Ascending aorta (tissue), 2 donors: ENCODE data around the gene ARL5B. TPM values are rescaled to one million over a fixed set of nuclear protein-coding genes. Genes with fewer than 3 reads are reported as not detected.

Source experiments
- DNase-seq, 2 donors: peaks; one replicate each; pipeline ENCODE4 v3.0.0-alpha.2; 2019; ENCODE audit warnings: low spot score in 2 of 2
- H3K27ac ChIP-seq, 2 donors: fragments of 200-600 bp; sonication (generic); one replicate each; pipeline ENCODE4 v1.5.1; 2016 to 2017; ENCODE audit warnings: mild to moderate bottlenecking in 1 of 2
- H3K27me3 ChIP-seq: fragments of 200-600 bp; sonication (generic); one replicate; pipeline ENCODE4 v1.5.1; 2017
- H3K36me3 ChIP-seq, 2 donors: fragments of 200-600 bp; sonication (generic); one replicate each; pipeline ENCODE4 v1.5.1; 2016
- H3K4me1 ChIP-seq, 2 donors: fragments of 200-600 bp; sonication (generic); one replicate each; pipeline ENCODE4 v1.5.1; 2016 to 2017; ENCODE audit warnings: mild to moderate bottlenecking in 1 of 2
- H3K4me3 ChIP-seq, 2 donors: fragments of 200-600 bp; sonication (generic); one replicate each; pipeline ENCODE4 v1.5.1; 2016 to 2017; ENCODE audit warnings: mild to moderate bottlenecking in 1 of 2
- H3K9me3 ChIP-seq, 2 donors: fragments of 200-600 bp; sonication (generic); one replicate each; pipeline ENCODE4 v1.5.1; 2016
- intact Hi-C: fragments of 100-400 bp; cut with DNase I; formaldehyde crosslinking; loops from one replicate; pipeline ENCODE4 v1.15.1; 2023
- total RNA-seq: library from RNA; depleted of rRNA; stranded (reverse); fragments of >200 nt; gene quantifications from one replicate; pipeline ENCODE4 v1.1.0, GENCODE V29; 2016
- TF ChIP-seq, protein P1 (sequence below), 3 experiments: fragments of 200-600 bp in 2 of 3; fragments of 450-650 bp in 1 of 3; sonication (generic) in 2 of 3; IDR thresholded peaks; one replicate each; pipeline ENCODE4 v1.5.1; 2016 to 2019; ENCODE audit warnings: antibody characterized with exemption in 3 of 3, mild to moderate bottlenecking in 1 of 3, moderate library complexity in 1 of 3

ARL5B gene
- total RNA-seq, 1 donor from 2014 or later, result 8.3 TPM

DNA sequence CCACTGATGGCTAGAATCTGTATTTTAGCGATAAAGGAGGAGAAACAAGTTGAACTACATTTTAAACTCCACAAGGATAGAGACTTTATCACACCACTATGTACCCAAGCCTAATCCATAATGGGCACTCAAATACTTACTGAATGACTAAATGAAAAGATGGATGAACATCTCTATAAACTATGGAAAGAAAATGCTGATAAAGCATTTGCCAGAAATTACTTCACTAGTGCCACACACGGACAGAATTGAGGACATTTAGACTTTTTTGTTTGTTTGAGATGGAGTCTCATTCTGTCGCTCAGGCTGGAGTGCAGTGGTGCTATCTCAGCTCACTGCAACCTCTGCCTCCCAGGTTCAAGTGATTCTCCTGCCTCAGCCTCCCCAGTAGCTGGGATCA is 6.1 kb upstream of the ARL5B start:
- no peaks in the 10 kb centered on the region for H3K27me3 ChIP-seq
- H3K4me3 ChIP-seq, result no peak overlapping the region
- H3K4me1 ChIP-seq, result peaks cover 0 to 17% of the 10 kb centered on the region in 2 donors
- H3K27ac ChIP-seq, result no peak overlapping the region
- intact Hi-C loops, result loop anchor here (5.0 to 10.0 kb wide), 2 partner anchors 181 to 1838 kb away; partner anchors contain the start of gene RSU1
- DNase-seq, result no peak
- H3K36me3 ChIP-seq, result no peaks in the 10 kb centered on the region
- no peaks in the 10 kb centered on the region for H3K9me3 ChIP-seq
- TF ChIP-seq, protein P1, sequence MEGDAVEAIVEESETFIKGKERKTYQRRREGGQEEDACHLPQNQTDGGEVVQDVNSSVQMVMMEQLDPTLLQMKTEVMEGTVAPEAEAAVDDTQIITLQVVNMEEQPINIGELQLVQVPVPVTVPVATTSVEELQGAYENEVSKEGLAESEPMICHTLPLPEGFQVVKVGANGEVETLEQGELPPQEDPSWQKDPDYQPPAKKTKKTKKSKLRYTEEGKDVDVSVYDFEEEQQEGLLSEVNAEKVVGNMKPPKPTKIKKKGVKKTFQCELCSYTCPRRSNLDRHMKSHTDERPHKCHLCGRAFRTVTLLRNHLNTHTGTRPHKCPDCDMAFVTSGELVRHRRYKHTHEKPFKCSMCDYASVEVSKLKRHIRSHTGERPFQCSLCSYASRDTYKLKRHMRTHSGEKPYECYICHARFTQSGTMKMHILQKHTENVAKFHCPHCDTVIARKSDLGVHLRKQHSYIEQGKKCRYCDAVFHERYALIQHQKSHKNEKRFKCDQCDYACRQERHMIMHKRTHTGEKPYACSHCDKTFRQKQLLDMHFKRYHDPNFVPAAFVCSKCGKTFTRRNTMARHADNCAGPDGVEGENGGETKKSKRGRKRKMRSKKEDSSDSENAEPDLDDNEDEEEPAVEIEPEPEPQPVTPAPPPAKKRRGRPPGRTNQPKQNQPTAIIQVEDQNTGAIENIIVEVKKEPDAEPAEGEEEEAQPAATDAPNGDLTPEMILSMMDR (IDR thresholded peaks at IDR 0.05), result no peak

DNA sequence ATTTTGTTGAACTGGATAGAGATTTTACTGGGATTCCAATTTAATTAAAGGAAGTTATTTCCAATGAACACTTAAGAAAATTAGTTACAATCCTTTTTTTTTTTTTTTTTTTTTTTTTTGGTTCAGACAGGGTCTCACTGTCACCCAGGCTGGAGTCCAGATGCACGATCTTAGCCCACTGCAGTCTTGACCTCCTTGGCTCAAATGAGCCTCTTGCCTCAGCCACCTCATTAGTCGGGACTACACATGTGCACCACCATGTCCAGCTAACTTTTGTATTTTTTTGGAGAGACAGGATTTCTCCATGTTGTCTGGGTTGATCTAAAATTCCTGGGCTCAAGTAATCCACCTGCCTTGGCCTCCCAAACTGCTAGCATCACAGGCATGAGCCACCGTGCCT is 2.5 kb upstream of the ARL5B start:
- Histone ChIP-seq H3K4me3 (no peak overlapping the region), H3K9me3 (no peaks in the 10 kb centered on the region), H3K27ac (no peak overlapping the region), H3K4me1 (peaks cover 8 to 17% of the 10 kb centered on the region in 2 donors), H3K27me3 (no peaks in the 10 kb centered on the region), H3K36me3 (no peaks in the 10 kb centered on the region)
- TF ChIP-seq, protein P1 (IDR thresholded peaks at IDR 0.05), result no peak
- DNase-seq, result no peak
- intact Hi-C loops, result loop anchor here (2.0 to 10.0 kb wide), 2 partner anchors 516 to 1842 kb away; partner anchors contain the start of genes CACNB2 and RSU1

DNA sequence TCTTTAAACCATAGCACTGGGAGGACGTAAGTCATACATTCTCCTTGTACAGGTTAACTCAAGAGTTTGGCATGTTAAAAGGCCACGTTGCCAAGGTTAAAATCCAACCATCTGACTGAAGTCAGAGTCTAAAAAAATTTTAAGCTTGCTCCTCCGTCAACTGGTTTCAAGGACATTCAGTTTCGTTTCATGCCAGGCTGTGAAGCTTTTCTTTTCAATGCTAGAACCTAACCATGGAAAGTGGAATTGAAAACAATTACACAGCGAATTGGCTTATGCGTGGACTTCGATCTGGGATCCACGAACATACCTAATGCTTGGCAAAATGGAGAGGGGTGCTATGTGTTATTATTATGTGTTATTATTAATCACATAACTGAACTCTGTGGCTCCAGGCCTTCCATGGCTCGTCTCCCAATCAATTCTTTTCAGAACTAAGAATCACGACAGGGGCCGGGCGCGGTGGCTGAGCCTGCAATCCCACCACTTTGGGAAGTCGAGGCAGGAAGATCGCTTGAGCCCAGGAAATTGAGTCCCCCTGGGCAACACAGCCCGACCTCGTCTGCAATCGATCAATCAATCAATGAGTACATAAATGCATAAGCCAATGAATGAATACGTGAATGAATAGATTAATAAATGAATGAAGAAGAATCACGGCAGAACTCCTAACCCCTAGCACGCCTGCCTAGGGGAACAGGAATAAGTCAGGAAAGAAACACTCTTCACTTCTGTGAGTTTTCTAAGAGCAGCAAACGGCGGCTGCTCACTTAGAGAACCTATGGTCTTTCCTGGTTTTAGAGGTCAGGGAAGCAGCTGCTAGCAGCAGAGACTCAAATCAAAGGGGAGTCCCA is 733 bp upstream of the ARL5B start:
- peak overlapping the region; percentile 87 to 99 for H3K4me3 ChIP-seq
- TF ChIP-seq, protein P1 (IDR thresholded peaks at IDR 0.05), result no peak
- intact Hi-C loops, result loop anchor here (1.0 to 10.0 kb wide), 3 partner anchors 7 to 1844 kb away; partner anchors contain the start of genes NSUN6 and RSU1
- H3K4me1 ChIP-seq, result peaks cover 8 to 19% of the 10 kb centered on the region in 2 donors
- H3K27ac ChIP-seq, result peak overlapping the region; percentile 98
- H3K27me3 ChIP-seq, result no peaks in the 10 kb centered on the region
- no peak for DNase-seq
- no peaks in the 10 kb centered on the region for H3K36me3 ChIP-seq
- H3K9me3 ChIP-seq, result no peaks in the 10 kb centered on the region

DNA sequence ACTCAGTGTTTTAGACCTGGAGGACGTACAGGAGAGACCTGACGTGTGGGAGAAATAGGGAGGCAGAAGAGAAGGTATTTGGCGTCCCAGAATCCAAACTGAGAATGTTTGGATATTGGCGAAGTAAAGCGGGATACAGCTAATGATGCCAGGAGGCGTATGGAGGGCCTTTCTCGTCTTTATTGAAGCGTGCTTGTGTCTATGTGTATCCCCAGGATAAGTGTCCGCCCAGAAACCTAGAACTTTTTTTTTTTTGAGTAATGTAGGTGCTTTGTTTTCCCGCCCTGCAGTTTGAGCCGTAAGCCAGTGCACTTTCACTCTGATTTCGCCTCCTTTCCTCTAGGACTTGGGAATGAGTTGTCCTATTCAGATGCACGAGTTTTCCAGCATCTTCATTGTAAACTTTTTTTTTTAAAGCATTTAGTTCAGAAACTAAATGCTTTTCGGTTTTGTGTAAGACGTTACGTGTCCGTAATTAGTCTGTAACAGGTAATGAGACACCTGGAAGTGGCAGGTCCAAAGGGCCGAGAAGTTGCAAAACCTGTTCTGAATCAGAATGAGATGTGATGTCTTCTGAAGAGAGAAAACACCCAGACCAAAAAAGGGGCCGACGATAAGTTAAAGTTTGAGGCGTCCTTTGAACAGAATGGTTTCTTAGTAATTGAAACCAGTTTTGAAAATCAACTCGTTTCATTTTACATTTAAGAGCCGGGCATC is 746 bp downstream of the ARL5B start:
- Histone ChIP-seq H3K27me3 (no peaks in the 10 kb centered on the region), H3K36me3 (peaks cover 0 to 4% of the 10 kb centered on the region in 2 donors), H3K4me3 (peak overlapping the region; percentile 87 to 99), H3K27ac (peak overlapping the region; percentile 98), H3K4me1 (peaks cover 8 to 19% of the 10 kb centered on the region in 2 donors), H3K9me3 (no peaks in the 10 kb centered on the region)
- TF ChIP-seq, protein P1 (IDR thresholded peaks at IDR 0.05), result no peak
- no peak for DNase-seq
- intact Hi-C loops, result loop anchor here (1.0 to 10.0 kb wide), 3 partner anchors 9 to 1845 kb away; partner anchors contain the start of genes NSUN6 and RSU1

DNA sequence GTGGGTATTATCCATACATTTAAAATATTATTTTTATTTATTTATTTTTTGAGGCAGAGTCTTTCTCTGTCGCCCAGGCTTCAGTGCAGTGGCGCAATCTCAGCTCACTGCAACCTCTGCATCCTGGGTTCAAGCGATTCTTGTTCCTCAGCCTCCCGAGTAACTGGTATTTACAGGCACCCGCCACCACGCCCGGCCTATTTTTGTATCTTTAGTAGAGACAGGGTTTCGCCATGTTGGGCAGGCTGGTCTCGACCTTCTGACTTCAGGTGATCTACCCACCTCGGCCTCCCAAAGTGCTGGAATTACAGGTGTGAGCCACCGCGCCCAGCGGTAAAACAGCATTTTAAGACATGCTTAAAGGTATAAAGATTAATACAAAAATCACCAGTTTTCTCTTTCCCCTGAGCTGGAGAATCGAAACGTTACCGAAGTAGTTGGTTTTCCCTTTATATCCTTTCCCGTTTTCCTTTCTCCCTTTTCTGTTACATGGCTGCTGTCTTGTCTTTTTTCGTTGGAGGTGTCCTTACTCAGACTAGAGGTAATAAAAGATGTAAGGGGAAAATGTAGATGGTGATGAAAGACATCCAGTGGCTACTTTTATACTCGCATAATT is 1.7 kb downstream of the ARL5B start:
- H3K27ac ChIP-seq, result peak overlapping the region; percentile 20 to 98
- intact Hi-C loops, result no loop called here

More for the DNA sequence above, 1.7 kb downstream of the ARL5B start:
- H3K36me3 ChIP-seq, result peaks cover 0 to 4% of the 10 kb centered on the region in 2 donors
- TF ChIP-seq, protein P1 (IDR thresholded peaks at IDR 0.05), result no peak
- H3K4me3 ChIP-seq, result peak overlapping the region; percentile 87 to 99
- DNase-seq, result no peak
- H3K4me1 ChIP-seq, result peaks cover 8 to 19% of the 10 kb centered on the region in 2 donors
- no peaks in the 10 kb centered on the region for H3K9me3 ChIP-seq
- no peaks in the 10 kb centered on the region for H3K27me3 ChIP-seq
